Right ventricle myocardium superior (tissue), 1 donor: ENCODE data around the gene PPM1L. TPM values are rescaled to one million over a fixed set of nuclear protein-coding genes. Genes with fewer than 3 reads are reported as not detected.
"Not testable (repeated sequence)": the region's sequence is repeated elsewhere in the genome, so short reads cannot be mapped to it uniquely, and the experiment has no call there.

Experiments
- ATAC-seq: fragments of 200-7000 bp; cut with Tn5 transposase; one replicate; pipeline ENCODE4 v1.9.1; 2020; ENCODE audit warnings: mild to moderate bottlenecking; ENCODE audit not compliant: poor library complexity
- DNase-seq: peaks from one replicate; pipeline ENCODE4 v3.0.0-alpha.2; 2020
- intact Hi-C: fragments of 100-400 bp; cut with DNase I; formaldehyde crosslinking; loops from one replicate; pipeline ENCODE4 v1.11.2; 2022
- total RNA-seq: library from RNA; stranded (reverse); fragmentation: NEBNext Ultra II Directional; extraction: Animal tissue kit (Norgen Biotek cat#: 25700); gene quantifications from one replicate; pipeline ENCODE4 v1.2.1, GENCODE V29; 2021
- donor health status: DM: no; HTN: yes; CAD: no; lungs with severe emphysema.

PPM1L gene
- total RNA-seq, 1 donor from 2014 or later, result 62.3 TPM

DNA sequence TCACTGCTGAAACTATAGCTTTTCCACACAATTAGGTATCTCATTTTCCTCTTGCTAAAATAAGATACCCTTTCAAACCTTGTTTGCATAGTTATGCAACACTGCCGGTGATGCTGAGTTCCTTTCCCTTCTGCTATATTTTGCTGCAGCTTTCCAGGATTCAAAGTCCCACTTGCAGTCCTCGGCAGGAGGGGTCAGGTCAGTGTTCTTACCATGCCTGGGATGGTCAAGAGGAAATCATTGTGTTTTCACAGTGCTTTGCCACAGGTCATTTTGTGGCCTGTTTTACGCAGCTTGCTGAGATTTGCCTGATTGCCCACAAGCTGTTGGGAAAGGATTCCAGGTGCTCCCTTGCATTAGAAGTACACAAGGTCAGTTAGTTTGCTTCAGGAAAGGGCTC lies 192.2 kb downstream of the PPM1L start:
- intact Hi-C loops, result loop anchor here (10.0 kb wide), 1 partner anchor 193 kb away; the partner anchor contains the start of gene PPM1L
- ATAC-seq (no peak), DNase-seq (no peak)

GRCh38 chr3:160949460-160949859 lies 193.4 kb downstream of the PPM1L start:
- no peak for DNase-seq
- no peak for ATAC-seq
- intact Hi-C loops, result loop anchor here (10.0 kb wide), 1 partner anchor 195 kb away; the partner anchor contains the start of gene PPM1L

GRCh38 chr3:160950542-160950941 lies 194.5 kb downstream of the PPM1L start:
- intact Hi-C loops, result no loop called here

GRCh38 chr3:160950954-160951353 lies 194.9 kb downstream of the PPM1L start:
- intact Hi-C loops, result no loop called here
- no peak for DNase-seq
- peak; percentile 5 for ATAC-seq

More at GRCh38 chr3:160950542-160950941, 194.5 kb downstream of the PPM1L start:
- DNase-seq (no peak), ATAC-seq (peak; percentile 42)

DNA sequence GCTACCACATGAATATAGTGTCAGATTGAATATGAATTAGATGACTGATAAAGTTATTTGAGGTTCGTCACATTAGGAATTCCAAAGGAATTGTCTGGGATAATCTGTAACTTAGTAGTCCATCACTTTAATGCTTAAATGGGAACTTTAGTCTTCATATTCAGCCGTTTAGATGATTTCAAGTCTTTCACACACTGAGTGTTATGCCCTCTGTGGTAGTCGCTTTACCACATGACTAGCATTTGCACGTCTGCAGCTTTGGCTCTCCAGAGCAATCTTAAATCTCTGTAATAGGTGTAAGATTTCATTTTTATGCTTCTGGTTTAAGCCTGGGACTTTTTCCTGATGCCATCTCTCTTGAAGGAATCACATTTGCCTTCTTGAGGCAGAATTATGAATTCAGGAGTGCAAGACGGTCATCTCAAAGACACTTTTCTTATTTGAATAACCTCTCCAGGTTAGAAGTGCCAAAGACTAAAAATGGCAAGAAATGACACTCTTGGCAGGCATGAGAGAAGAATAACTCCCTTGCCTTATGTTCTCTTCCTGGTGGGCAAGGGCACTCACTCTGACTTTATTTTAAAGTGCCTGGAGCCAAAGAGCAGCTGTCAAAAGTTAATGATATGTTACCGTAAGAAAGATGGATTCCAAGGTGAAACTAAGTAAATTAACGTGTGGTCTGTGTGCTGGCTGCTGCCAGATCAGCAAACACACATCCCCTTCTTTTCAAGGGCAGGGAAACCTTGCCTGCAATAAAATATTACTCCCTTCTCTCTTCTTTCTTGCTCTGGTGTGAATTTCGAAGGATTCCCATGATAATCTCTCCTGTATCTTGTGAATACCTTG lies 195.8 kb downstream of the PPM1L start:
- no peak for DNase-seq
- peak; percentile 61 for ATAC-seq
- intact Hi-C loops, result no loop called here

DNA sequence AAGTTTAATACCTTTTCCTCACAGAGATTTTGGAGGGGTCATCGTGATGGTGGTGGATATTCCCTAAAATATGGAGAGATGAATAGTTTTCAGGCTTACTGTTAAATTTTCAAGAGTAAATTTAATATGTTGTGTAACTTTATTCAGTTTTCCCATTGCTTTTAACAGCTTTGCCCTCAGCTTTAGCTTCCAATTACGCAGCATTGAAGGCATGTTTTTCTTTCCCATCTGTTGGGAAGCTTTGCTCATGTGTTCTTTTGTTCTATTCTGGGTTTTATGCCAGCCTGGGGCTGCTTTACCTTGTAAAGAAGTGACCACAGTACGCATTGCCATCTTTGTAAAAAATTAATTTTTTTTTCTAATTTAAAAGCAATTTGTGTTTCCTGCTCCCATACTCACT lies 197.7 kb downstream of the PPM1L start:
- DNase-seq, result no peak
- no peak for ATAC-seq
- intact Hi-C loops, result no loop called here

- ATAC-seq, result no peak
These were observed 200.8 kb downstream of the PPM1L start for GRCh38 chr3:160956785-160957184.

GRCh38 chr3:160960568-160960967 lies 204.5 kb downstream of the PPM1L start:
- intact Hi-C loops, result no loop called here
- ATAC-seq (no peak), DNase-seq (no peak)

More at GRCh38 chr3:160956785-160957184, 200.8 kb downstream of the PPM1L start:
- intact Hi-C loops, result no loop called here
- no peak for DNase-seq

DNA sequence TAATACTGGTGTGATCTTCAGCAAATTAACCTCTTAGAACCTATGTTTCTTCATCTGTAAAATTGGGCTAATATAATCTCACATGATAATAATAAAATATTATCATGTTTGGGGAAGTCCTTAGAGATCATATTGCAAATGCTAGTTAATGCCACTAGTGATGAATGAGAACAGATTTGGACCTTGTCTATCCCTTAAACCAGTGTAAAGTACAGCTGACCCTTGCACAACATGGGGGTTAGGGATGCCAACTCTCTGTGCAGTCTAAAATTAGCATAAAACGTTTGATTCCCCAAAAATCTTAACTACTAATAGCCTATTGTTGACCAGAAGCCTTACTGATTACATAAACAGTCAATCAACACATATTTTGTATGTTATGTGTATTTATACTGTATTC lies 207.9 kb downstream of the PPM1L start:
- no peak for ATAC-seq
- intact Hi-C loops, result no loop called here
- DNase-seq, result no peak

DNA sequence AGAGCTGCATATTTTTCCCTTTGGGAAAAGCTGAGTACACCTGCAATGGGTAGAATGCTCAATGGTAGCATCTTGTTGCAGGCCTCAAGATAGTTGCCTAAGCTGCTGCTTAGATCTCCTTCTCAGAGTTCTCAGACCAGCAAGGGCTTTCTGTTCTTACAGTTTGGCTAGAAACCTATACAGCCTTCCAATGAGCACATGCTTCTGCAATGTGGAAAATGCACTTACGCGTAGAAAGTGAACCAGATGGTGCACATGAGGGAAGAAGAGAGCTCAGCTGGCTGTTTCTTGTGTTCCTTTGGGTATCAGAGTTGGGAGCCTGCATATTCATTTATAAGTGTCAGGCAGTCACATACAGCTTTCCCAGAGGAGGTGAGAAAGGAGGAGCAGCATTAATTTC lies 212.7 kb downstream of the PPM1L start:
- DNase-seq (no peak), ATAC-seq (peak; percentile 31)
- intact Hi-C loops, result no loop called here

- ATAC-seq (no peak), DNase-seq (no peak)
- intact Hi-C loops, result no loop called here
These were observed 217.2 kb downstream of the PPM1L start for GRCh38 chr3:160973067-160973809.

GRCh38 chr3:160977773-160978172 lies 221.7 kb downstream of the PPM1L start:
- DNase-seq (no peak), ATAC-seq (peak; percentile 27)
- intact Hi-C loops, result no loop called here

- DNase-seq (no peak), ATAC-seq (no peak)
- intact Hi-C loops, result no loop called here
These were observed 224.7 kb downstream of the PPM1L start for GRCh38 chr3:160980740-160981139.

DNA sequence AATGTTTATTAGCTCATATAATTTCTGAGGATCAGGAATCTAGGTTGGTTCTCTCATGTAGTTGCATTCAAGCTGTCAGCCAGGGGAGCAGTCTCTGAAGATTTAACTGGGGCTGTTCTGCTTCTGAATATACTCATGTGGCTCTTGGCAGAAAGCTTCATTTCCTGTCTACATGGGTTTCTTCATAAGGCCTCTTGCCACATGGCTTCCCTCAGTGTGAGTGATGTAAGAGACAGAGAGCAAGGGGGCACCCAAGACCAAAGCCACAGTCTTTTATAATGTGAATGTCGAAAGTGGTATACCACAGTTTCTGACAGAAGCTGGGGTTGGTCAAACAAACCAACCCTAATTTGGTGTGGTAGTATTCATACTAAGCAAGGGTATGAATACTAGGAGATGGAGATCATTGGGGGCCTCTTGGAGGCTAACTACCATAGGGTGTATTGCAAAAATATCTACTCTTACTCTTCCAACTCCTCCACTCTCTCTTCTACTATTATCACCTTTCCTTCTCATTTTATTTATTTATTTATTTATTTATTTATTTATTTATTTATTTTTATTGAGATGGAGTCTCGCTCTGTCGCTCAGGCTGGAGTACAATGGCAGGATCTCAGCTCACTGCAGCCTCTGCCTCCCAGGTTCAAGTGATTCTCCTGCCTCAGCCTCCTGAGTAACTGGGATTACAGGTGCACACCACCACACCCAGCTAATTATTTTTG lies 225.3 kb downstream of the PPM1L start:
- intact Hi-C loops, result no loop called here
- no peak for DNase-seq
- peak; percentile 58 for ATAC-seq

GRCh38 chr3:160982491-160982890 lies 226.5 kb downstream of the PPM1L start:
- DNase-seq (no peak), ATAC-seq (no peak)
- intact Hi-C loops, result no loop called here

- intact Hi-C loops, DNase-seq, ATAC-seq: not testable (repeated sequence)
These were observed 227.9 kb downstream of the PPM1L start for GRCh38 chr3:160983900-160984299.

DNA sequence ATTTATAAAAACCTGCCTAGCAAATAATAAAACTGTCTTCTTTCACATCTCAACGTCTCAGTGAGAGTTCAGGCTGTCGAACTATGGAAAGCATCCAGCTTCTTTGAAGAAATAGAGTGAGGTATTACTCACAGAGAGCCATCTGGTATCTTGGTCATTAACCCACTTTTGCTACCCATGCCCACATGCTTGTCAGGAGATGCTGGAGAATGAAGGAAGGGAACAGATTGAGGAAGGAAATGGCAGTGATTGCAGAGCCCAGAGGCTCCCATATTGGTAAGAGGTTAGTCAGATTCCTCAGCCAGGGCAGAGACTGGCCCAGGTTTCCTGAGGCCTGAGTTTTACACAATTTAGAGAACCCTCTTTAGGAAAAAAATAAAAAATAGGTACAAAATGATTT lies 230.0 kb downstream of the PPM1L start:
- intact Hi-C loops, result no loop called here
- ATAC-seq (no peak), DNase-seq (no peak)

DNA sequence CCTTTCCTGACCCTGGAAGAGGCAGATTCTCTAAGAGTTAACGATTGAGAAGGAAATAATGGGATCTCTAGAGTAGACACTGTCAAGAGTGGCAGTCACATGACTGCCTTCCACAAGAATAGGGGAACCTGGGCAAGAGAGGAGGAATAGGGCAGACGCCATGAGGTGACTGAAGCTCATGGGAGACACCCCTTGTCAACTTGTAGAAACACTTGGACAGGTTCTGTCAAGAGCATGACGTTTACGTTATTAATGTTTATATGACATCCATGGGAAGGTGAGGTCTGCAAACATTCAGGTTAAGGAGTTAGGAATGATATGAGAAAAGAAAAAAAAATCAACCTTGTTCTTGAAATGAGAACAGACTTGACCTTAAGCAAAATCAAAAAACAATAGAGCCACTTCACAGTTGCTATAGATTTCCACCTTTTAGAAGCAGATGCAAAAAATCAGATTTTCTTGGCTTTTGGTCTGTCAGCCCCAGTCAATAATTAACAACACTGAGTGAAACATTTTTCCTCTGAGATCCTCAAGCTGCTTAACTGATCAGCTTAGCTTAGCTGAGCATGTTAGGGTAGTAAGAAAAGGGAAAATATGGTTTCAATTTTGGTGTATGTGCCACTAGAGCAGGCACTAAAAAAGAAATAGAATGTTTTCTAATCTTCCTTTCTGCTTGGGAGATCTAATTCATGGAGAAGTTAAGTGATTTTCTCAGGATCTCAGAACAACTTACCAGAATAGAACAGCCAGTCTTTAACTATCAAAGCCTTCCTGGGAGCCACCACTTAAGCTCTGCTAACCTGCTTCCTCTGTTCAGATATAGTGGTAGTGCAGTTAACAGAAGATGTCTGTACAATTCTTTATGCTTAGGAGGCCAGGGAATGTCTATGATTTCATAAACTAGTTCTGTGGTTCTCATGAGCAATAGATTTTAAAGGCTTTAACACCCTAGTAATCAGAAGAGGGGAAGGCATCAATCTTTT lies 232.2 kb downstream of the PPM1L start:
- intact Hi-C loops, result no loop called here
- no peak for ATAC-seq
- no peak for DNase-seq
